A549 (cell line): ENCODE measurements around the gene HERC3. TPM values are rescaled to one million over a fixed set of nuclear protein-coding genes. Genes with fewer than 3 reads are reported as not detected.

Source experiments
- ATAC-seq, 2 experiments: fragments of 200-7000 bp in 1 of 2; fragments of >200 bp in 1 of 2; cut with Nextera tagmentation in 1 of 2; cut with Tn5 transposase in 1 of 2; 3 replicates each; pipeline versions ENCODE4 v1.8.0 to v1.9.1; 2018 to 2020; ENCODE audit warnings: mild to moderate bottlenecking in 1 of 2, moderate library complexity in 1 of 2
- CTCF ChIA-PET: fragments of 300-600 bp; sonication (Branson Sonifier 250); formaldehyde crosslinking; extraction: SDS; loops from one replicate; lab custom pipeline; 2021; ENCODE audit warnings: antibody characterized with exemption, inconsistent platforms; lab: Yijun Ruan, JAX
- POLR2A ChIA-PET: fragments of 350-600 bp; formaldehyde crosslinking; extraction: SDS; loops from one replicate; lab custom pipeline; 2021; ENCODE audit warnings: antibody characterized with exemption, inconsistent platforms; lab: Yijun Ruan, JAX
- DNase-seq, 2 experiments: peaks; one replicate each; pipeline versions ENCODE4 v3.0.0 to v3.0.0-alpha.2; 2011 to 2016; ENCODE audit warnings: low read depth in 1 of 2, low spot score in 1 of 2
- FAIRE-seq: peaks from 2 replicates; lab custom pipeline; 2011; peaks lifted over from hg19 to GRCh38; lab: Jason Lieb, UNC
- H3K27ac ChIP-seq, 2 experiments: fragments of >200 bp; sonication (Bioruptor Twin); formaldehyde crosslinking; 3 replicates each; pipeline ENCODE4 v1.5.1; 2016 to 2017
- H3K4me1 ChIP-seq: fragments of >200 bp; sonication (Bioruptor Twin); formaldehyde crosslinking; 3 replicates; pipeline ENCODE4 v1.6.1; 2016
- H3K4me2 ChIP-seq: fragments of >200 bp; sonication (Bioruptor Twin); formaldehyde crosslinking; 3 replicates; pipeline ENCODE4 v1.6.1; 2016
- H3K4me3 ChIP-seq: fragments of >200 bp; sonication (Bioruptor Twin); formaldehyde crosslinking; 3 replicates; pipeline ENCODE4 v1.5.1; 2016
- H3K9me3 ChIP-seq: fragments of >200 bp; sonication (Bioruptor Twin); formaldehyde crosslinking; 3 replicates; pipeline ENCODE4 v1.6.1; 2016
- BHLHE40 ChIP-seq: IDR thresholded peaks from 2 replicates; pipeline ENCODE4 v1.6.1; 2012; ENCODE audit warnings: low read depth, low read length, inconsistent platforms
- CBX2 ChIP-seq: fragments of 200-600 bp; sonication (generic); IDR thresholded peaks from 2 replicates; pipeline ENCODE4 v1.6.1; 2016; ENCODE audit warnings: low read depth, mild to moderate bottlenecking, borderline replicate concordance
- CBX8 ChIP-seq: fragments of 200-600 bp; sonication (generic); IDR thresholded peaks from 2 replicates; pipeline ENCODE4 v1.6.1; 2016
- CEBPB ChIP-seq, 2 experiments: fragments of >200 bp in 1 of 2; sonication (Bioruptor Twin) in 1 of 2; formaldehyde crosslinking in 1 of 2; IDR thresholded peaks; 2 replicates each; pipeline ENCODE4 v1.6.1; 2012 to 2016
- CHD4 ChIP-seq: fragments of 200-600 bp; sonication (generic); IDR thresholded peaks from 2 replicates; pipeline ENCODE4 v1.6.1; 2016; ENCODE audit warnings: antibody characterized with exemption, mild to moderate bottlenecking, borderline replicate concordance
- EHF ChIP-seq: fragments of 250-450 bp; sonication (Bioruptor Pico); IDR thresholded peaks from 2 replicates; pipeline ENCODE4 v1.5.0; 2020; ENCODE audit warnings: mild to moderate bottlenecking
- EP300 ChIP-seq, 2 experiments: fragments of >200 bp; sonication (Bioruptor Twin); formaldehyde crosslinking; IDR thresholded peaks; 2 replicates in 1 of 2; 3 replicates in 1 of 2; pipeline ENCODE4 v1.6.1; 2016 to 2017
- FOSL2 ChIP-seq, 2 experiments: fragments of 450-650 bp in 1 of 2; fragments of >200 bp in 1 of 2; sonication (Bioruptor Twin) in 1 of 2; formaldehyde crosslinking; IDR thresholded peaks; 2 replicates each; pipeline versions ENCODE4 v1.5.0 to v1.6.1; 2016 to 2020; ENCODE audit warnings: mild to moderate bottlenecking in 1 of 2, moderate library complexity in 1 of 2
- FOXS1 ChIP-seq: fragments of 250-450 bp; sonication (Bioruptor Pico); IDR thresholded peaks from 2 replicates; pipeline ENCODE4 v1.5.0; 2020; ENCODE audit warnings: mild to moderate bottlenecking, moderate library complexity
- GATA3 ChIP-seq: IDR thresholded peaks from 2 replicates; pipeline ENCODE4 v1.6.1; 2012; ENCODE audit warnings: borderline replicate concordance
- HDAC2 ChIP-seq: fragments of 200-600 bp; sonication (generic); IDR thresholded peaks from 2 replicates; pipeline ENCODE4 v1.6.1; 2016
- HEYL ChIP-seq: fragments of 250-450 bp; sonication (Bioruptor Pico); IDR thresholded peaks from 2 replicates; pipeline ENCODE4 v1.8.0; 2021; ENCODE audit warnings: mild to moderate bottlenecking, moderate library complexity
- HOXA7 ChIP-seq: fragments of 250-450 bp; sonication (Bioruptor Pico); IDR thresholded peaks from 2 replicates; pipeline ENCODE4 v1.5.0; 2020; ENCODE audit warnings: mild to moderate bottlenecking, moderate library complexity
- HOXB13 ChIP-seq: fragments of 250-450 bp; sonication (Bioruptor Pico); IDR thresholded peaks from 2 replicates; pipeline ENCODE4 v1.5.0; 2020; ENCODE audit warnings: low read depth, mild to moderate bottlenecking, moderate library complexity
- HOXB5 ChIP-seq: fragments of 250-450 bp; sonication (Bioruptor Pico); IDR thresholded peaks from 2 replicates; pipeline ENCODE4 v1.5.0; 2020; ENCODE audit warnings: mild to moderate bottlenecking, moderate library complexity
- JUNB ChIP-seq: fragments of >200 bp; sonication (Bioruptor Twin); formaldehyde crosslinking; IDR thresholded peaks from 2 replicates; pipeline ENCODE4 v1.6.1; 2016
- KDM5A ChIP-seq: fragments of 200-600 bp; sonication (generic); IDR thresholded peaks from 2 replicates; pipeline ENCODE4 v1.6.1; 2016; ENCODE audit warnings: antibody characterized with exemption, mild to moderate bottlenecking
- MAFK ChIP-seq: fragments of 450-650 bp; IDR thresholded peaks from 2 replicates; pipeline ENCODE4 v1.6.1; 2014; ENCODE audit not compliant: partially characterized antibody
- MAZ ChIP-seq: fragments of 150-350 bp; IDR thresholded peaks from 2 replicates; pipeline ENCODE4 v1.6.1; 2014; ENCODE audit warnings: antibody characterized with exemption, low read depth, low read length, borderline replicate concordance
- POLR2A ChIP-seq: IDR thresholded peaks from 2 replicates; pipeline ENCODE4 v1.6.1; 2012; ENCODE audit warnings: mild to moderate bottlenecking, low read length
- RAD21 ChIP-seq, 2 experiments: fragments of >200 bp in 1 of 2; sonication (Bioruptor Twin) in 1 of 2; formaldehyde crosslinking in 1 of 2; IDR thresholded peaks in 1 of 2; conservative IDR thresholded peaks in 1 of 2; 2 replicates in 1 of 2; 3 replicates in 1 of 2; pipeline ENCODE4 v1.6.1; 2012 to 2018; ENCODE audit warnings: inconsistent platforms in 1 of 2
- RARB ChIP-seq: fragments of 250-450 bp; sonication (Bioruptor Pico); IDR thresholded peaks from 2 replicates; pipeline ENCODE4 v1.8.0; 2021; ENCODE audit warnings: mild to moderate bottlenecking, moderate library complexity
- RFX5 ChIP-seq: fragments of 450-650 bp; IDR thresholded peaks from 2 replicates; pipeline ENCODE4 v1.7.1; 2014; ENCODE audit warnings: antibody characterized with exemption, mild to moderate bottlenecking, moderate library complexity
- SREBF2 ChIP-seq: fragments of 450-650 bp; IDR thresholded peaks from 2 replicates; pipeline ENCODE4 v1.6.1; 2014; ENCODE audit warnings: mild to moderate bottlenecking, moderate library complexity
- ZC3H11A ChIP-seq: fragments of 450-650 bp; IDR thresholded peaks from 2 replicates; pipeline ENCODE4 v1.6.1; 2014; ENCODE audit warnings: antibody characterized with exemption, mild to moderate bottlenecking
- ZFP36 ChIP-seq: fragments of 450-650 bp; IDR thresholded peaks from 2 replicates; pipeline ENCODE4 v1.6.1; 2014; ENCODE audit warnings: borderline replicate concordance; ENCODE audit not compliant: partially characterized antibody
- WGBS: methylation state at CpG from one replicate; pipeline ENCODE4 v1.1.6; 2017; ENCODE audit errors: missing lambda C conversion rate; 5-methylcytosine and 5-hydroxymethylcytosine counted together
- polyA plus RNA-seq, 4 experiments: library from polyadenylated mRNA; depleted of rRNA in 3 of 4; stranded (reverse); fragments of >200 nt; fragmentation: RNase III in 1 of 4; extraction: RNeasy Plus Mini Kit Qiagen cat#74134 plus additional on column Dnase treatment in 1 of 4; gene quantifications; 2 replicates in 3 of 4; 3 replicates in 1 of 4; pipeline ENCODE4 v1.2.3, GENCODE V29; 2011 to 2017
- TF ChIP-seq, protein P1 (sequence below): fragments of >200 bp; sonication (Bioruptor Twin); formaldehyde crosslinking; IDR thresholded peaks from 3 replicates; pipeline ENCODE4 v1.6.1; 2016
- TF ChIP-seq, protein P2 (sequence below): fragments of >200 bp; sonication (Bioruptor Twin); formaldehyde crosslinking; IDR thresholded peaks from 2 replicates; pipeline ENCODE4 v1.6.1; 2016
- TF ChIP-seq, protein P3 (sequence below): fragments of 450-650 bp; IDR thresholded peaks from 2 replicates; pipeline ENCODE4 v1.6.1; 2014; ENCODE audit warnings: antibody characterized with exemption
- TF ChIP-seq, protein P4 (sequence below): fragments of 200-600 bp; sonication (generic); IDR thresholded peaks from 2 replicates; pipeline ENCODE4 v1.6.1; 2016; ENCODE audit warnings: antibody characterized with exemption, mild to moderate bottlenecking, moderate library complexity
- TF ChIP-seq, protein P5 (sequence below): IDR thresholded peaks from 2 replicates; pipeline ENCODE4 v1.6.1; 2012; ENCODE audit warnings: low read depth, borderline replicate concordance

Gene HERC3
- polyA plus RNA-seq, 2 of the 4 experiments (the other 2 are of a cell fraction) = 4.9 to 6.2 TPM

DNA sequence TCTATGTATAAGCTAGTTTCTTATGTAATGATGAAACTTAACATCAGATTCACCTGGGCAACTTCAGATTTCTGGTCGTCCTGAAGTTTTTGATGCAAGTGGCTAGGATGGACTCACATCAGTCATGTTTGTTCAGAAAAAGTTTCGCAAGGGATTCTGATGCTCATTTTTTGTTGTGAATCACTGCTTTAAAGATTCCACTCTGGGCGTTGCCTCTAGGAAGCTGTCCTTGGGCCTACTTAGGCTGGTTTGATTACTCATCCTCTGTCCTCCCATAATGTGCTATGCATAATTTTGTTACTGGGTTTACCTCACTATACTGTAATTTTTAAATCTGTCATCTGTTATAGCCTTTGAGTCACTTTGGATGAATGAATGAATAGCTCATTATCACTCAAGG is 30.8 kb downstream of the HERC3 start:
- TF ChIP-seq CBX2 = no peak
- TF ChIP-seq SREBF2 = no peak
- TF ChIP-seq EHF = no peak
- TF ChIP-seq HOXB13 (CRISPR knock-in tag) = no peak
- peak; percentile 72 for TF ChIP-seq FOSL2 (IDR thresholded peaks at IDR 0.05)
- TF ChIP-seq FOSL2 (CRISPR knock-in tag; IDR thresholded peaks at IDR 0.05) = peak; percentile 72
- no peak for TF ChIP-seq MAZ
- TF ChIP-seq, protein P1, sequence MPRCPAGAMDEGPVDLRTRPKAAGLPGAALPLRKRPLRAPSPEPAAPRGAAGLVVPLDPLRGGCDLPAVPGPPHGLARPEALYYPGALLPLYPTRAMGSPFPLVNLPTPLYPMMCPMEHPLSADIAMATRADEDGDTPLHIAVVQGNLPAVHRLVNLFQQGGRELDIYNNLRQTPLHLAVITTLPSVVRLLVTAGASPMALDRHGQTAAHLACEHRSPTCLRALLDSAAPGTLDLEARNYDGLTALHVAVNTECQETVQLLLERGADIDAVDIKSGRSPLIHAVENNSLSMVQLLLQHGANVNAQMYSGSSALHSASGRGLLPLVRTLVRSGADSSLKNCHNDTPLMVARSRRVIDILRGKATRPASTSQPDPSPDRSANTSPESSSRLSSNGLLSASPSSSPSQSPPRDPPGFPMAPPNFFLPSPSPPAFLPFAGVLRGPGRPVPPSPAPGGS = no peak
- no peak for TF ChIP-seq RARB (CRISPR knock-in tag)
- TF ChIP-seq CEBPB (IDR thresholded peaks at IDR 0.05) = peak; percentile 73 to 77
- peak; percentile 69 for TF ChIP-seq JUNB
- TF ChIP-seq EP300 (IDR thresholded peaks at IDR 0.05) = peak in 1 of 2 experiments; percentile 37; a peak in 1 of 5 replicates
- TF ChIP-seq FOXS1 (CRISPR knock-in tag) = no peak
- TF ChIP-seq, all 56 proteins: peak for 4
- H3K9me3 ChIP-seq = no peaks in the 10 kb centered on the region; the same call in 2 of the 3 replicates
- peak; percentile 48 to 77 for DNase-seq
- H3K4me2 ChIP-seq = peak overlapping the region; percentile 50
- peak; percentile 91 to 99 for ATAC-seq
- ChIA-PET CTCF (interaction anchor here (0.7 to 1.5 kb wide), 2 partner anchors 10 to 84 kb away, joined by 4 to 8 read pairs; no protein-coding TSS in a partner anchor), POLR2A (interaction anchor here (1.0 to 1.5 kb wide), 2 partner anchors 11 to 30 kb away, joined by 4 to 7 read pairs; partner anchors contain the start of gene HERC3)
- no peak overlapping the region for H3K4me3 ChIP-seq
- FAIRE-seq = no peak
- peak overlapping the region; percentile 65 to 78 for H3K27ac ChIP-seq
- peaks cover 39% of the 10 kb centered on the region for H3K4me1 ChIP-seq
- WGBS = 6% methylated on average over 3 of the region's 3 CpGs

DNA sequence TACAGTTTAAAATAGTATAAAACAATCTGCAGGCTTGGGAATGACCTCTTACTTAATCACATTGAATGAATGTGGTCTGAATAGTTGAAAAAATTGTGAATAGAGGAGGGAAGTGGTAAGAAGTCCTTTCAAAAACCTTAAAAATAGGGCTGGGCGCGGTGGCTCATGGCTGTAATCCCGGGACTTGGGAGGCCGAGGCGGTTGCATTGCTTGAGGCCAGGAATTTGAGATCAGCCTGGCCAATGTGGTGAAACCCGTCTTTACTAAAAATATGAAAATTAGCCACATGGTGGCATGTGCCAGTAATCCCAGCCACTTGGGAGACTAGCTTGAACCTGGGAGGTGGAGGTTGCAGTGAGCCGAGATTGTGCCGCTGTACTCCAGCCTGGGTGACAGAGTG is 36.5 kb downstream of the HERC3 start:
- FAIRE-seq (no peak), ATAC-seq (no peak), DNase-seq (no peak)
- H3K9me3 ChIP-seq = no peaks in the 10 kb centered on the region; the same call in 2 of the 3 replicates
- ChIA-PET CTCF (no interaction called here), POLR2A (no interaction called here)
- 95% methylated on average over 8 of the region's 8 CpGs for WGBS
- no peak overlapping the region for H3K27ac ChIP-seq
- peaks cover 15% of the 10 kb centered on the region for H3K4me1 ChIP-seq
- H3K4me2 ChIP-seq = no peak overlapping the region
- H3K4me3 ChIP-seq = no peak overlapping the region
- TF ChIP-seq ZFP36 (no peak), HDAC2 (no peak), CHD4 (no peak), HOXA7 (CRISPR knock-in tag) (no peak), RFX5 (no peak), HOXB5 (no peak), CBX2 (no peak), RAD21 (conservative IDR thresholded peaks at IDR 0.05 in 1 of 2, IDR thresholded peaks at IDR 0.05 in 1 of 2) (no peak), CBX8 (no peak), GATA3 (no peak), POLR2A (no peak), HEYL (CRISPR knock-in tag) (no peak), KDM5A (no peak), BHLHE40 (no peak), ZC3H11A (no peak), MAFK (no peak)
- TF ChIP-seq, protein P2, sequence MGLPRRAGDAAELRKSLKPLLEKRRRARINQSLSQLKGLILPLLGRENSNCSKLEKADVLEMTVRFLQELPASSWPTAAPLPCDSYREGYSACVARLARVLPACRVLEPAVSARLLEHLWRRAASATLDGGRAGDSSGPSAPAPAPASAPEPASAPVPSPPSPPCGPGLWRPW = no peak
- TF ChIP-seq, protein P3, sequence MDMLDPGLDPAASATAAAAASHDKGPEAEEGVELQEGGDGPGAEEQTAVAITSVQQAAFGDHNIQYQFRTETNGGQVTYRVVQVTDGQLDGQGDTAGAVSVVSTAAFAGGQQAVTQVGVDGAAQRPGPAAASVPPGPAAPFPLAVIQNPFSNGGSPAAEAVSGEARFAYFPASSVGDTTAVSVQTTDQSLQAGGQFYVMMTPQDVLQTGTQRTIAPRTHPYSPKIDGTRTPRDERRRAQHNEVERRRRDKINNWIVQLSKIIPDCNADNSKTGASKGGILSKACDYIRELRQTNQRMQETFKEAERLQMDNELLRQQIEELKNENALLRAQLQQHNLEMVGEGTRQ = no peak
- TF ChIP-seq, protein P4, sequence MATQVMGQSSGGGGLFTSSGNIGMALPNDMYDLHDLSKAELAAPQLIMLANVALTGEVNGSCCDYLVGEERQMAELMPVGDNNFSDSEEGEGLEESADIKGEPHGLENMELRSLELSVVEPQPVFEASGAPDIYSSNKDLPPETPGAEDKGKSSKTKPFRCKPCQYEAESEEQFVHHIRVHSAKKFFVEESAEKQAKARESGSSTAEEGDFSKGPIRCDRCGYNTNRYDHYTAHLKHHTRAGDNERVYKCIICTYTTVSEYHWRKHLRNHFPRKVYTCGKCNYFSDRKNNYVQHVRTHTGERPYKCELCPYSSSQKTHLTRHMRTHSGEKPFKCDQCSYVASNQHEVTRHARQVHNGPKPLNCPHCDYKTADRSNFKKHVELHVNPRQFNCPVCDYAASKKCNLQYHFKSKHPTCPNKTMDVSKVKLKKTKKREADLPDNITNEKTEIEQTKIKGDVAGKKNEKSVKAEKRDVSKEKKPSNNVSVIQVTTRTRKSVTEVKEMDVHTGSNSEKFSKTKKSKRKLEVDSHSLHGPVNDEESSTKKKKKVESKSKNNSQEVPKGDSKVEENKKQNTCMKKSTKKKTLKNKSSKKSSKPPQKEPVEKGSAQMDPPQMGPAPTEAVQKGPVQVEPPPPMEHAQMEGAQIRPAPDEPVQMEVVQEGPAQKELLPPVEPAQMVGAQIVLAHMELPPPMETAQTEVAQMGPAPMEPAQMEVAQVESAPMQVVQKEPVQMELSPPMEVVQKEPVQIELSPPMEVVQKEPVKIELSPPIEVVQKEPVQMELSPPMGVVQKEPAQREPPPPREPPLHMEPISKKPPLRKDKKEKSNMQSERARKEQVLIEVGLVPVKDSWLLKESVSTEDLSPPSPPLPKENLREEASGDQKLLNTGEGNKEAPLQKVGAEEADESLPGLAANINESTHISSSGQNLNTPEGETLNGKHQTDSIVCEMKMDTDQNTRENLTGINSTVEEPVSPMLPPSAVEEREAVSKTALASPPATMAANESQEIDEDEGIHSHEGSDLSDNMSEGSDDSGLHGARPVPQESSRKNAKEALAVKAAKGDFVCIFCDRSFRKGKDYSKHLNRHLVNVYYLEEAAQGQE = no peak
- TF ChIP-seq, protein P5, sequence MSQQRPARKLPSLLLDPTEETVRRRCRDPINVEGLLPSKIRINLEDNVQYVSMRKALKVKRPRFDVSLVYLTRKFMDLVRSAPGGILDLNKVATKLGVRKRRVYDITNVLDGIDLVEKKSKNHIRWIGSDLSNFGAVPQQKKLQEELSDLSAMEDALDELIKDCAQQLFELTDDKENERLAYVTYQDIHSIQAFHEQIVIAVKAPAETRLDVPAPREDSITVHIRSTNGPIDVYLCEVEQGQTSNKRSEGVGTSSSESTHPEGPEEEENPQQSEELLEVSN = no peak
